MM.1S (cell line): ENCODE results near the gene FIBP.
"Not testable (repeated sequence)": the region's sequence is repeated elsewhere in the genome, so short reads cannot be mapped to it uniquely, and the experiment has no call there.

Experiments used
- DNase-seq: peaks from one replicate; pipeline ENCODE4 v3.0.0-alpha.2; 2015
- H2AFZ ChIP-seq: fragments of 300-600 bp; sonication (generic); 2 replicates; pipeline ENCODE4 v1.6.0; 2016; ENCODE audit warnings: antibody characterized with exemption, low read length
- H3F3A ChIP-seq: fragments of 300-600 bp; sonication (generic); 2 replicates; pipeline ENCODE4 v1.6.1; 2016; ENCODE audit warnings: mild to moderate bottlenecking, antibody characterized with exemption, low read length, moderate library complexity, mixed read lengths; ENCODE audit not compliant: insufficient read depth
- H3K27ac ChIP-seq: fragments of 300-600 bp; sonication (generic); 2 replicates; pipeline ENCODE4 v1.5.1; 2016; ENCODE audit warnings: mild to moderate bottlenecking, low read length
- H3K27me3 ChIP-seq: fragments of 300-600 bp; sonication (generic); replicated peaks from 2 replicates; pipeline ENCODE4 v1.6.0; 2016; ENCODE audit warnings: low read length; ENCODE audit not compliant: insufficient read depth
- H3K36me3 ChIP-seq: fragments of 300-600 bp; sonication (generic); replicated peaks from 2 replicates; pipeline ENCODE4 v1.6.1; 2016; ENCODE audit warnings: mild to moderate bottlenecking, low read length, mixed read lengths; ENCODE audit not compliant: insufficient read depth
- H3K4me1 ChIP-seq: fragments of 300-600 bp; sonication (generic); 2 replicates; pipeline ENCODE4 v1.6.1; 2016; ENCODE audit warnings: low read length, mixed read lengths
- H3K4me2 ChIP-seq: fragments of 300-600 bp; sonication (generic); 2 replicates; pipeline ENCODE4 v1.6.0; 2016; ENCODE audit warnings: low read depth, low read length
- H3K4me3 ChIP-seq: fragments of 300-600 bp; sonication (generic); 2 replicates; pipeline ENCODE4 v1.5.1; 2016; ENCODE audit warnings: low read length, mixed read lengths
- H3K79me2 ChIP-seq: fragments of 300-600 bp; sonication (generic); 2 replicates; pipeline ENCODE4 v1.6.1; 2016; ENCODE audit warnings: mixed run types, low read length, mixed read lengths
- H3K9ac ChIP-seq: fragments of 300-600 bp; sonication (generic); 2 replicates; pipeline ENCODE4 v1.6.1; 2016; ENCODE audit warnings: low read length, mixed read lengths
- H3K9me2 ChIP-seq: fragments of 300-600 bp; sonication (generic); replicated peaks from 2 replicates; pipeline ENCODE4 v1.6.1; 2016; ENCODE audit warnings: mild to moderate bottlenecking, low read length, mixed read lengths; ENCODE audit not compliant: insufficient read depth
- H3K9me3 ChIP-seq: fragments of 300-600 bp; sonication (generic); replicated peaks from 2 replicates; pipeline ENCODE4 v1.6.1; 2016; ENCODE audit warnings: mild to moderate bottlenecking, low read length, mixed read lengths; ENCODE audit not compliant: insufficient read depth
- H4K20me1 ChIP-seq: fragments of 300-600 bp; sonication (generic); 2 replicates; pipeline ENCODE4 v1.6.1; 2016; ENCODE audit warnings: mild to moderate bottlenecking, low read length, moderate library complexity, mixed read lengths; ENCODE audit not compliant: insufficient read depth
- EZH2 ChIP-seq: fragments of 300-600 bp; sonication (generic); optimal IDR thresholded peaks from 2 replicates; pipeline ENCODE3; 2017; ENCODE audit warnings: low read depth, mild to moderate bottlenecking, antibody characterized with exemption, low read length, mixed read lengths
- EZH2phosphoT487 ChIP-seq: fragments of 300-600 bp; sonication (generic); IDR thresholded peaks from 2 replicates; pipeline ENCODE4 v1.6.1; 2018; ENCODE audit warnings: antibody characterized with exemption, low read length
- TF ChIP-seq, protein P1 (sequence below): fragments of 300-600 bp; sonication (generic); IDR thresholded peaks from 2 replicates; pipeline ENCODE4 v1.5.1; 2016; ENCODE audit warnings: antibody characterized with exemption, low read length, mixed read lengths

FIBP gene

DNA sequence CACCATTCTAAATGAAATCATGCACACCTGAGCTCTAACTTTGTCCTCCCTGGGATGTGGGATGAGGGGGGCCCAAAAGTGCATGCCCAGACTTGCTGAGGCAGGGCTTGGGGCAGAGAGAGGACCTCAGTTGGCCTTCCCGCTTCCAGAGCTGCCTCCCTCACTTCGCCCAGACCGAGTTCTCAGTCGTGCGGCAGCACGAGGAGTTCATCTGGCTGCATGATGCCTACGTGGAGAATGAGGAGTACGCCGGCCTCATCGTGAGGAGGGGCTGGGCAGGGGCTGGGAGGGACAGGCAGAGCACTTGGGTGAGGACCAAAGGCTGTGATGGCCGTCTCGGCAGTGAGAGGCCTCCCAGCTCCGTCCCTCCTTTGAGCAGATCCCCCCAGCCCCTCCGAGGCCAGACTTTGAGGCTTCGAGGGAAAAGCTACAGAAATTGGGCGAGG is 38.5 kb downstream of the FIBP start:
- DNase-seq: no peak
- H3K4me2 ChIP-seq: no peak overlapping the region
- no peak for TF ChIP-seq EZH2phosphoT487
- TF ChIP-seq EZH2: no peak
- TF ChIP-seq, protein P1, sequence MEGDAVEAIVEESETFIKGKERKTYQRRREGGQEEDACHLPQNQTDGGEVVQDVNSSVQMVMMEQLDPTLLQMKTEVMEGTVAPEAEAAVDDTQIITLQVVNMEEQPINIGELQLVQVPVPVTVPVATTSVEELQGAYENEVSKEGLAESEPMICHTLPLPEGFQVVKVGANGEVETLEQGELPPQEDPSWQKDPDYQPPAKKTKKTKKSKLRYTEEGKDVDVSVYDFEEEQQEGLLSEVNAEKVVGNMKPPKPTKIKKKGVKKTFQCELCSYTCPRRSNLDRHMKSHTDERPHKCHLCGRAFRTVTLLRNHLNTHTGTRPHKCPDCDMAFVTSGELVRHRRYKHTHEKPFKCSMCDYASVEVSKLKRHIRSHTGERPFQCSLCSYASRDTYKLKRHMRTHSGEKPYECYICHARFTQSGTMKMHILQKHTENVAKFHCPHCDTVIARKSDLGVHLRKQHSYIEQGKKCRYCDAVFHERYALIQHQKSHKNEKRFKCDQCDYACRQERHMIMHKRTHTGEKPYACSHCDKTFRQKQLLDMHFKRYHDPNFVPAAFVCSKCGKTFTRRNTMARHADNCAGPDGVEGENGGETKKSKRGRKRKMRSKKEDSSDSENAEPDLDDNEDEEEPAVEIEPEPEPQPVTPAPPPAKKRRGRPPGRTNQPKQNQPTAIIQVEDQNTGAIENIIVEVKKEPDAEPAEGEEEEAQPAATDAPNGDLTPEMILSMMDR: no peak
- H3K36me3 ChIP-seq: peaks cover 12% of the 10 kb centered on the region
- no peaks in the 10 kb centered on the region for H3K4me1 ChIP-seq
- no peak overlapping the region for H2AFZ ChIP-seq
- H3K27me3 ChIP-seq: no peaks in the 10 kb centered on the region
- H3K27ac ChIP-seq: no peak overlapping the region
- H3F3A ChIP-seq: peaks cover 19% of the 10 kb centered on the region
- no peak overlapping the region for H3K9ac ChIP-seq
- peaks cover 11% of the 10 kb centered on the region for H3K79me2 ChIP-seq
- no peaks in the 10 kb centered on the region for H3K9me3 ChIP-seq
- no peak overlapping the region for H3K4me3 ChIP-seq
- H3K9me2 ChIP-seq: no peaks in the 10 kb centered on the region
- H4K20me1 ChIP-seq: peaks cover 8% of the 10 kb centered on the region; the same call in 1 of the 2 replicates

DNA sequence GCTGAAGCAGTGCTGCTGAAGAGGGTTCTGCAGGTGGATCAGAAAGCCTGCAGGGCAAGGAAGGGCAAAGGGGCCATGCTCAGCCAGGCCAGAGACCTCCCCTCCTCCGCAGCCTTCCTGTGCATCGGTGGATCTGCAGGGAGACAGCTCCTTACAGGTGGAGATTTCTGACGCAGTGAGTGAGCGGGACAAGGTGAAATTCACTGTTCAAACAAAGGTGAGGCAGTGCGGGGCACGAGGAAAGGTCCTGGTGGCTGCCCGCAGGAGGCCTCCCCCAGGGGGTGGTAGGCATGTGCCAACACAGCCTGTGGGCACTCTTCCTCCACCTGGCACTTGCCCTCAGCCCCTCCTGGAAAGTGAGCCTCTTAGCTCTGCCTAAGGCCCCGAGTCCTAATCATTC is 38.9 kb downstream of the FIBP start:
- H2AFZ ChIP-seq: no peak overlapping the region
- no peak overlapping the region for H3K27ac ChIP-seq
- H3K36me3 ChIP-seq: peaks cover 8% of the 10 kb centered on the region
- H3K9me2 ChIP-seq: no peaks in the 10 kb centered on the region
- H4K20me1 ChIP-seq: peaks cover 4% of the 10 kb centered on the region; the same call in 1 of the 2 replicates
- H3K4me3 ChIP-seq: no peak overlapping the region
- H3K9ac ChIP-seq: no peak overlapping the region
- H3K79me2 ChIP-seq: peaks cover 6% of the 10 kb centered on the region
- peaks cover 15% of the 10 kb centered on the region for H3F3A ChIP-seq
- no peak for DNase-seq
- no peak overlapping the region for H3K4me2 ChIP-seq
- TF ChIP-seq, protein P1: no peak
- TF ChIP-seq EZH2phosphoT487 (no peak), EZH2 (no peak)
- no peaks in the 10 kb centered on the region for H3K9me3 ChIP-seq
- no peaks in the 10 kb centered on the region for H3K4me1 ChIP-seq
- H3K27me3 ChIP-seq: no peaks in the 10 kb centered on the region

DNA sequence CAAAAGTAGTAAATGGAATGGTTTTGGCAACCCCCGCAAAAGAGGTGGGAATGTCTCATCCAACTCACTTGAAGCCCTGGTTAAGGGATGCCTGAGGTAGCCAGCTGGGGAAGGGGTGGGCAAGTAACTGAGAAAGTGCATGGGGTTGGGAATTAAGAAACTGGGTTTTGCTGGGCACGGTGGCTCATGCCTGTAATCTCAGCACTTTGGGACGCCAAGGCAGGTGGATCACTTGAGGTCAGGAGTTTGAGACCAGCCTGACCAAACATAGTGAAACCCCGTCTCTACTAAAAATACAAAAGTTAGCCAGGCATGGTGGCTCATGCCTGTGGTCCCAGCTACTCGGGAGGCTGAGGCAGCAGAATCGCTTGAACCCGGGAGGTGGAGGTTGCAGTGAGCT is 39.6 kb downstream of the FIBP start:
- H3K27me3 ChIP-seq, H3K27ac ChIP-seq, H3F3A ChIP-seq, H3K36me3 ChIP-seq, H3K4me3 ChIP-seq, DNase-seq, H4K20me1 ChIP-seq, H3K4me2 ChIP-seq, H3K9me3 ChIP-seq, H3K4me1 ChIP-seq, H3K9ac ChIP-seq, H2AFZ ChIP-seq, H3K9me2 ChIP-seq, H3K79me2 ChIP-seq: not testable (repeated sequence)

DNA sequence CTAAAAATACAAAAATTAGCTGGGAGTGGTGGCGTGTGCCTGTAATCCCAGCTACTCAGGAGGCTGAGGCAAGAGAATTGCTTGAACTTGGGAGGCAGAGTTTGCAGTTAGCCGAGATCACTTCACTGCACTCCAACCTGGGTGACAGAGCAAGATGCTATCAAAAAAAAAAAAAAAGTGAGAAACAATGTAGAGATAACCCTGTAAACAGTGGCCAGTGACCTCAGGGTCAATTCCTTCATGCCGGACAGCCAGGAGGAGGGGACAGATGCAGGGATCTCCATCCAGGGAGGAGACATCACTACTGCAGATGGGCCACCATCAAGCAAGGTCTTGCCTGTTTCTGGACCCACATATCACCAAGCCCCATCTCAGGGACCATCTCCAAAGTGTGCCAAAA is 40.5 kb downstream of the FIBP start:
- DNase-seq: no peak
- H3K27me3 ChIP-seq: no peaks in the 10 kb centered on the region
- TF ChIP-seq, protein P1: no peak
- no peak for TF ChIP-seq EZH2
- no peak for TF ChIP-seq EZH2phosphoT487

More for the DNA sequence above, 40.5 kb downstream of the FIBP start:
- no peak overlapping the region for H2AFZ ChIP-seq
- no peaks in the 10 kb centered on the region for H3K36me3 ChIP-seq
- H3K9me3 ChIP-seq: no peaks in the 10 kb centered on the region
- H3K4me1 ChIP-seq: no peaks in the 10 kb centered on the region
- no peaks in the 10 kb centered on the region for H3K79me2 ChIP-seq
- no peak overlapping the region for H3K4me2 ChIP-seq
- no peaks in the 10 kb centered on the region for H3F3A ChIP-seq
- H3K9ac ChIP-seq: no peak overlapping the region
- H3K9me2 ChIP-seq: no peaks in the 10 kb centered on the region
- H4K20me1 ChIP-seq: no peaks in the 10 kb centered on the region
- H3K4me3 ChIP-seq: no peak overlapping the region
- no peak overlapping the region for H3K27ac ChIP-seq
